Duodenal mucosa (tissue), 2 donors: ENCODE data around the gene TMEM52.

Experiments
- H3K27ac ChIP-seq: one replicate; pipeline ENCODE4 v1.7.0; 2013; ENCODE audit warnings: low read depth, low read length
- H3K27me3 ChIP-seq, 2 donors: one replicate each; pipeline ENCODE4 v1.7.0; 2013; ENCODE audit warnings: low read length in 2 of 2, control low read depth in 1 of 2; ENCODE audit not compliant: insufficient read depth in 2 of 2, control insufficient read depth in 1 of 2
- H3K36me3 ChIP-seq, 2 donors: one replicate each; pipeline ENCODE4 v1.7.0; 2013; ENCODE audit warnings: low read length in 2 of 2, control low read depth in 1 of 2; ENCODE audit not compliant: insufficient read depth in 2 of 2, control insufficient read depth in 1 of 2
- H3K4me1 ChIP-seq, 2 donors: one replicate each; pipeline ENCODE4 v1.7.0; 2013; ENCODE audit warnings: low read length in 2 of 2, control low read depth in 1 of 2; ENCODE audit not compliant: insufficient read depth in 2 of 2, control insufficient read depth in 1 of 2
- H3K4me3 ChIP-seq, 2 donors: one replicate each; pipeline ENCODE4 v1.7.0; 2013; ENCODE audit warnings: low read length in 2 of 2, low read depth in 1 of 2
- H3K9ac ChIP-seq, 2 donors: one replicate each; pipeline ENCODE4 v1.7.0; 2013; ENCODE audit warnings: low read length in 2 of 2, low read depth in 1 of 2
- H3K9me3 ChIP-seq, 2 donors: one replicate each; pipeline ENCODE4 v1.7.0; 2013; ENCODE audit warnings: low read length in 2 of 2, control low read depth in 1 of 2; ENCODE audit not compliant: control insufficient read depth in 1 of 2

The TMEM52 gene

GRCh38 chr1:1927751-1928150, 8.7 kb upstream of the TMEM52 start:
- H3K9ac ChIP-seq = no peak overlapping the region
- H3K27me3 ChIP-seq = no peaks in the 10 kb centered on the region
- H3K9me3 ChIP-seq = no peaks in the 10 kb centered on the region
- no peaks in the 10 kb centered on the region for H3K36me3 ChIP-seq
- no peak overlapping the region for H3K4me3 ChIP-seq
- H3K4me1 ChIP-seq = peaks cover 10 to 14% of the 10 kb centered on the region in 2 donors
- H3K27ac ChIP-seq = no peak overlapping the region

GRCh38 chr1:1926886-1927660, 8.0 kb upstream of the TMEM52 start:
- no peaks in the 10 kb centered on the region for H3K9me3 ChIP-seq
- no peaks in the 10 kb centered on the region for H3K27me3 ChIP-seq
- no peak overlapping the region for H3K4me3 ChIP-seq
- no peak overlapping the region for H3K27ac ChIP-seq
- H3K4me1 ChIP-seq = peaks cover 15 to 20% of the 10 kb centered on the region in 2 donors
- no peak overlapping the region for H3K9ac ChIP-seq
- H3K36me3 ChIP-seq = no peaks in the 10 kb centered on the region

GRCh38 chr1:1926346-1926811, 7.3 kb upstream of the TMEM52 start:
- Histone ChIP-seq H3K4me1 (peaks cover 15 to 20% of the 10 kb centered on the region in 2 donors), H3K9ac (no peak overlapping the region), H3K27me3 (no peaks in the 10 kb centered on the region), H3K27ac (no peak overlapping the region), H3K36me3 (no peaks in the 10 kb centered on the region), H3K9me3 (no peaks in the 10 kb centered on the region), H3K4me3 (no peak overlapping the region)

GRCh38 chr1:1925437-1926345, 6.6 kb upstream of the TMEM52 start:
- Histone ChIP-seq H3K27me3 (no peaks in the 10 kb centered on the region), H3K36me3 (no peaks in the 10 kb centered on the region), H3K27ac (no peak overlapping the region), H3K9me3 (no peaks in the 10 kb centered on the region), H3K4me3 (no peak overlapping the region), H3K9ac (no peak overlapping the region), H3K4me1 (peaks cover 15 to 20% of the 10 kb centered on the region in 2 donors)

GRCh38 chr1:1924849-1925248, 5.8 kb upstream of the TMEM52 start:
- Histone ChIP-seq H3K9ac (no peak overlapping the region), H3K4me3 (no peak overlapping the region), H3K36me3 (no peaks in the 10 kb centered on the region), H3K9me3 (no peaks in the 10 kb centered on the region), H3K4me1 (peaks cover 20 to 23% of the 10 kb centered on the region in 2 donors), H3K27me3 (no peaks in the 10 kb centered on the region), H3K27ac (no peak overlapping the region)

- Histone ChIP-seq H3K36me3 (no peaks in the 10 kb centered on the region), H3K9me3 (no peaks in the 10 kb centered on the region), H3K4me1 (peaks cover 23 to 26% of the 10 kb centered on the region in 2 donors), H3K9ac (no peak overlapping the region), H3K27ac (no peak overlapping the region), H3K4me3 (no peak overlapping the region), H3K27me3 (no peaks in the 10 kb centered on the region)
Observed at GRCh38 chr1:1924386-1924785, 5.3 kb upstream of the TMEM52 start.

- H3K9ac ChIP-seq = peak overlapping the region; percentile 44 to 64
- no peaks in the 10 kb centered on the region for H3K9me3 ChIP-seq
- no peak overlapping the region for H3K27ac ChIP-seq
- H3K27me3 ChIP-seq = no peaks in the 10 kb centered on the region
- H3K4me1 ChIP-seq = peaks cover 23 to 32% of the 10 kb centered on the region in 2 donors
- H3K36me3 ChIP-seq = no peaks in the 10 kb centered on the region
- peak overlapping the region in 1 of 2 donors; percentile 28 for H3K4me3 ChIP-seq
Observed at GRCh38 chr1:1922956-1923833, 4.1 kb upstream of the TMEM52 start.

- H3K9me3 ChIP-seq = no peaks in the 10 kb centered on the region
- no peak overlapping the region for H3K27ac ChIP-seq
- no peak overlapping the region for H3K9ac ChIP-seq
- peaks cover 23 to 36% of the 10 kb centered on the region in 2 donors for H3K4me1 ChIP-seq
- no peaks in the 10 kb centered on the region for H3K36me3 ChIP-seq
- no peaks in the 10 kb centered on the region for H3K27me3 ChIP-seq
- H3K4me3 ChIP-seq = peak overlapping the region in 1 of 2 donors; percentile 28
Observed at GRCh38 chr1:1922702-1922955, 3.5 kb upstream of the TMEM52 start.

GRCh38 chr1:1921901-1922701, 3.0 kb upstream of the TMEM52 start:
- peaks cover 23 to 36% of the 10 kb centered on the region in 2 donors for H3K4me1 ChIP-seq
- H3K4me3 ChIP-seq = no peak overlapping the region
- no peaks in the 10 kb centered on the region for H3K36me3 ChIP-seq
- no peak overlapping the region for H3K27ac ChIP-seq
- no peaks in the 10 kb centered on the region for H3K9me3 ChIP-seq
- no peak overlapping the region for H3K9ac ChIP-seq
- no peaks in the 10 kb centered on the region for H3K27me3 ChIP-seq
